HuH-7.5 (cell line): ENCODE results near the gene FHIT.

ENCODE experiments used
- DNase-seq: peaks from one replicate; pipeline ENCODE4 v3.0.0; 2011; ENCODE audit warnings: low spot score

Gene FHIT

DNA sequence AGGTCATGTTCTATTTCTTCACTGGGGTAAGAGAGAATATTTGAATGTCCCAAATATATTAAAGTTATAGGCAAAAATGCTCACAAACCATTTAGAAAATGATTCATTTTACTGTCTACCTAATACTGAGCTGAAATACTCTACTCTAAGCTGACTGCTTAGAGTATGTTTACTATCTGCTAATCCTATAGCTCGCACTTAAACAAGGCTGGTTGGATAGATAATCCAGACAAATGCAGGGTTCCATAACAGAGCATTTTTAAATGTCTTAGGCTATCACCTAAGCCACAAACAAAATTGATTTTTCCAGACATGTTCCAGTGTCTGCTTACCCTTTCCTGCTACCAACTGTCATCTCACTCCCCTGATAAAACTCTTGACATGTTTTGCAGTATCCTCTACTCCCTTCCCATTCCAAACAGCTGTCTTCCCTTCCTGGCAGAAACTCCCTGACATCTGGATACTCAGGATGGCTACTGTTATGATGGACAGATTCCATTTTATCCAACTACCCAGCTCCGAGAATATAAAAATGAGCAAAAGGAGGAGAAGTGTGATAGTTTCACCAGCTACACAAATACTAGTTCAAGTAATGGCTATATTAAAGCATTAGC lies 1034.7 kb downstream of the FHIT start:
- no peak for DNase-seq

DNA sequence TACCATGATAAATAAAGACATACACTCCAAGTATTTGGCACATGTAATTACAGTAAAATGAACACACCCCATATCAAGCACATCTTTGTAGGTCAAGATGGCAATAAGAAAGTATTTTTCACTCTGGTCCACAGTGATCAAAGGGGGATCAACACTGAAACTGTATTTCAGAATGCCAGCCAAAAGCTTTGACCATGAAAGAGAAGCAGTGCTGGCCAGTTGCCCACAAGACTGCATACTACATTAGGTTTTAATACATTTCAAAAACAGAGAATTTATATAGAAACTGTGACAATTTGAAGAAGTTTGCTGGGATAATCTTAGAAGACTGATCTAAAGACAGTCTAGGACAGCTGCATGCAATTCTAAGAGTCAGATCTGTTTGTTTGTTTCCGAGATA lies 1035.3 kb downstream of the FHIT start:
- DNase-seq: no peak

DNA sequence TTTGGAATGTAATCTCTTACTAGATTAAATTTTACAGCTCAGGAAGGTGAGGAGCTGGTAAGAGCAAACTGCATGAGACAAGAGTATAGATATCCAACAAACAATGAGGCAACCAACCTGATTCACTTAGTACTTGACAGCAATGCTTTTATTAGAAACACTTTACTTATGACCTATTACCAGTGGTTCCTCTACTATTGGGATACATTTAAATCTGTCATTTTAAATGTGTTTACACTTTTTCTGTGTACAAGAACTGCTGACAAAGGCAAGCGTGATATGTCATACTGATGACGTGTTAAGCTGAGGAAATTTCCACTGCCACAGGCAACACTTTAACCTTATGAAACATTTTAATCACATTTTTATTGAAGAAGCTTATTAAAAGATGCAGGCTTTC lies 1043.3 kb downstream of the FHIT start:
- DNase-seq: no peak

DNA sequence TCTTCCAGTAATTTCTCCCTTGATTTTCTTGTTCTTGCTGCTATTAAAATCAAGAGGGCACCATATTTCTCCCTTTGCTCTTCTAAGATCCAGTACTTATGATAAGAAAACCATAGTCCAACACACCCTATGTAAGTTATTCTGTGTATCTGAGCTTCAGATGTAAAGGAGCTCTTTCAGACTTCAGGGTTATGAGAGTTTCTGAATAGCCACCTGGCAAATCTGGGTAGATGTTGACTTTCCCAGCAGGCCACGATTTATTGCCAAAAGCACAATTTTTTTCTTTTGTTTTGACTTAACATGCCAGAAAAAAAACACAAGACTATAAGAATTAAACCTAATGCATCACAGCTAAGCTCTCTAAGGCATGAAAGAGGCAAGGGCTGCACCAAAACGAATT lies 1045.0 kb downstream of the FHIT start:
- DNase-seq: no peak

DNA sequence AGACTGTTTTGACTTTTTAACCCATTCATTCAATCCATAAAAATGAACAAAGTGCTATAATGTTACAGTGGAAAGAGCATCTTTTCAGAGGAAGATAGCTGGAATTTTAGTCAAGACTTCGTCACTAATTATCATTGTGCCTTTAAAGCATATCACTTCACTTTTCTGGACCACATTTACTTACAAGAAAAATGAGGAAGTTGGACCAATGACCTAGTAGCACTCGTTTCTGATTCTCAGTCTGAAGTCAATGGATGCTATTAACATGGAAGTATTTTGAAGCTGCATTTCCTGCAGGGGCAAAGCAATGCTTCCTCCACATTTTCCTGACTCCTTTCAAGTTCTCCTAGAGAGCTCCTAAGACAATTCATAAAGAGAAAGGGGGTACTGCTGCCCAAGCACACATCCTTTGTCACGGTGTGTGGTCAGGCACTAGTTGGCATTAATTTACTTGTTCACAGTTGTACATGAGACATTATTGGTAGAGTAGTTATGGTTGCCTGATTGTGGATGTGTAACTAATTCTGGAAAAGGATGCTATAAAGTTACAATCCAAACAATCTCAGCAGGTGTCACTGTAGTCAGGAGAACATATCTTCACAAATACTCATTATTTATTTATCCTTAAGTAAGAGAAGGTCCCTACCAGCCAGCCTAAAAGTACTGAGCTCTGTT lies 1049.1 kb downstream of the FHIT start:
- DNase-seq: no peak

DNA sequence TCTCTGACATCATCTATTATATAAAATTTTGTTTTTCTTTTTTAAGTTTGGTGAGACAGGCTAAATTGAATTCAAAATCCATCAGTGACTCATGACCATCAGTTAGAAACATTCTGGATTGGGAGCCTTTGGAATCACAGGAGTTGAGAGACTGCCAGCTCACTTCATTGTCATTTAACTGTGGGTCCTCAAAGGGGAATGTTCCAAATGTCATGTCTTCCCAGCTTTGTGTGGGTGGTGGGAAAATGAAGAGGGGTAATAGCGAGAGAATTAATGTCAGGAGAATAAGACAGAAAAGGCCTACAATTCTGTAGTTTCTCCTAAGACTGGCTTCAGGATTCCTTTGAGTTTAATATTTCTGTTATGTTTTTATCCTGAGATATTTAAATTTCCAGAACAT lies 1051.9 kb downstream of the FHIT start:
- no peak for DNase-seq

DNA sequence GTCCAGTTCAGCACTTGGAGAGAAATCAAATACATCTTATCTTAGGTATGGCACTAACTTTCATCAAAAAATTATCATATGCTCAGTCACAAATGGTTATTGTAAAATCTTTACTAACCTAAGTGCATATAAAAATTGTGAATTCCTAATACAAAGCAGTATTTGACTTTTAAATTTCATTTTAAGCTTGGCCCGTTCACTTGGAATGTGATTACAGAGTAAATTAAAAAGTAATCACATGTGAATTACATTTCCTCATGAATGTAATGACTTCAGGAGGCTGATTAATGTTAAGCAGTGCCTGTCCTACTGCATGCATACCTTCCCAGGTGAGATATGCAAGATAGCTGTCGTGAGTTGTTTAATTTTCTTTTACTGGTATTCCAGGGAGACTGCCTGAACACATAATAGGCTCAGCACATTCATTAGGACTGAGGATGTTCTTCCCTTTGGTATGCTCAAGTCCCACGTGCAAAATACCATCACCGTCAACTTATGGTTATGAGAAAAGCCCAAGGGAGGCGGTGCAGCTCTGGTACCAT lies 1053.0 kb downstream of the FHIT start:
- no peak for DNase-seq

DNA sequence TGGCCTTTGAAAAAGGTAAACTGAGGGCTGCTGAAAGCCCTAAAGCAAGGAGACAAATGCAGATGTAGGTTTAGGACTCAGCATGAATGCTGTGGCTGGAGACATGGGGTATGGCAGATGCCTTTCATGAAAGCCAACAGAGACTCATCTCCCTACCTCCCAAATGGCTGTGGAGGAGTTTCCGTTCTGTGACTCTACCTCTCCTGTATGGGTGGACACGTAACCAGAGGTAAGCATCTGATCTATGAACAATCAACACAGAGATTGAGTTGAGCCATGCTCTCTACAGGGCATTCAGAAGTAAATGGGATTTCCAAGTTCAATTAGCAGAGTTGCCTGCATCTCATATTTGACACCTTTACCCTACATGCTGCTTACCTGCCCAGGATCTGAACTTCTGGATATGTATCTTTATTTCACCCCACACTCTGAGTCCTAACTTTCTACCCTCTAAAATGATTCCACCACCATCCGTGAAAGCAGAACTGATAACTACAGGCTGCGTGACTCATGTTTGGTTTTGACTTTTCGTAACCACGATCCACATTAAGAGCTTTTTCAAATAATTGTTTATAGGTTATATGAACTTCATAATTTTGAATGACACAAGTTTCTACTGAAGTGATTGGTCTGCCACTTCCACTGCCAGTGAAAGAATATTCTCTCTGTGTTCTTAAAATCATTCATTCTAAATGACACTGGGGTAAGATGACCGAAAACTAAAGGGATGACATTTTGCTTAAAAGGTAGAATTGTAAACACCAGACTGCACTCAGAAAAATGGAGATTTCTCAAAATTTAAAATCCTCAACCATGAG lies 1058.7 kb downstream of the FHIT start:
- no peak for DNase-seq

DNA sequence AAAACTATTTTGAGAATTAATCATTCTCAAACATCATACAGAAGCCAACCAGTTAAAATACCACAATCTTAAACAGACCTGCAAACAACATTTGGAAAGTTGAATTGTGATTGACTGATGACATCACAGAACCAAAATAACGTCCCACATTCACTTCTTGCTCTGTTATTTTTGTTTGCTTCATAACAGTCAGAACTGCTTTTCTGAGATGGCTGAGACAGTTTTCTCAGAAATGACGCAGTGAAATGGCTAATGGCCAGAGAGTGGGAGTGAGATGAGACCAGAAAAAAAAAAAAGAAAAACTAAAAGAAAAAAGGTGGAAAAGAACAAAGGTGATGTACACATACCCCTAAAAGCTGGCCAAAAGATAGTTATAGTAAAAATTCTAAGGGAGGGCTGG lies 1061.2 kb downstream of the FHIT start:
- no peak for DNase-seq

DNA sequence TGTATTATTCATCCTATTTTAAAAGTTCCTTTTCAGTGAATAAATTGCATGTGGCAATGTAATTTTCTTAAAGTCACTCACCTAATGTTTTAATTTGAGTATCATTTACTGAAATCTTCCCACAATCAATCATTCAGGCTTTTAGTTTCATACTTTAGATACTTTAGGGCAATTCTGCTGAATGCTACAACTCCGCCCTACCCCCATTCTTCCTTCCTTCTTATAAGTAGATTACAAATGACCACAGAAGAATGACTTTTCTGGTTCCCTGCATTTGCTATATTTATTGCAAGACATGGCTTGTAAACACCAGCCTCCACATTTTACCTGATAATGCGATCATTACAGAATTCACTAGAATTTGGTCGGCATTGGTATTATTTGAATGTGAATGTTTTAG lies 1061.9 kb downstream of the FHIT start:
- DNase-seq: no peak

DNA sequence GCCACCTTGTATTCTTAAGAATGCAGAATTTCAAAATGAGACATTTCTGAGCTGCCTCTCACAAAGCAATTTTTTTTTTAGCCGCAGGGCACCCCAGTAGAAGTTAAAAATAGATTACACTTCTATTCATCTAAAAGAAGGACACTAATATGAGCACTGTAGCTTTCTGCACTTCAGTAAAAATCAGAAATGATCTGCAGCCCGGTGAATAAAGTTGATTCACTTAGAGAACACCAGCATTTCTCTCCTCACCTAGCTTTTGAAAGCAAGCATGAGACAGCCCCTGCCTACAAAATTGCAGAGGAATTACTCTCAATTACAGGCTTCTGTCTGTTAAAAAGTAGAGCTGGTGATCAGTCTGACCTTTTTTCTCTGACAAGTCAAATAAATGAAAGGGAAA lies 1062.4 kb downstream of the FHIT start:
- no peak for DNase-seq

DNA sequence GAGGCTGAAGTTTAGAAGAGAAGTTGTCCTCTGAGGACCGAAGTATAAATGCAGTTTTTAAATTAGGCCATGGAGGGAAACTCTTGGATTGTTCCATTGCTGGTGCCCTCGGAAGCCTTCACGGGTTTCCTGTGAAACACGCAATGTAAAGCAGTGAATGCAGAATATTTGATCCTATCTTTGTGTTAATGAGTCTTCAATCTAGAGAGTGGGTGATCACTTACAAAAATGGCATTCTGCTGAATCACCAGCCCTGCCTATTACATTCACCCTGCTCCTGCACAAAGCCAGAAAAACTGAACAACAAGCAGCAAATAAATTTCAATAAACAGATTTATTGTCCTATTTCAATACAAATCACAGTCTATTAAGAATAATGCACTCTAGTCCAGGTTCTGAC lies 1063.9 kb downstream of the FHIT start:
- no peak for DNase-seq

DNA sequence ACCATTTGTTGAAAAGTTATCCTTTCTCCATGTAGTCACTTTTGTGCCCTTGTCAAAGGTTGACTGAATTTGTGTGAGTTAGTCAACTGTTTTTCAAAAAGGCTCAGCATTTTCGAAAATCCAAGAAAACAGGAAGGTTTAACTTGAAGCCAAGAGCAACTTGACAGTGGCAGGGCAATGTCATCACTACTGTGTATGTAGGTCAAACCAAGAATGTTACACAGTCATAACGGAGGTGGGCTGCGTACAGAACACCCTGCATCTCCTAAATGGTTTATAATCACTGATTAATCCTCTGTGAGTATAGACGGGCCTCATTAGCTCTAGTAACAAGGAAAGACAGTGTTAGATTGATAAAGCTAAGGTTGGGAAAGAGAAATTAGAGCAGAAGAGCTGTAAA lies 1064.9 kb downstream of the FHIT start:
- DNase-seq: no peak

DNA sequence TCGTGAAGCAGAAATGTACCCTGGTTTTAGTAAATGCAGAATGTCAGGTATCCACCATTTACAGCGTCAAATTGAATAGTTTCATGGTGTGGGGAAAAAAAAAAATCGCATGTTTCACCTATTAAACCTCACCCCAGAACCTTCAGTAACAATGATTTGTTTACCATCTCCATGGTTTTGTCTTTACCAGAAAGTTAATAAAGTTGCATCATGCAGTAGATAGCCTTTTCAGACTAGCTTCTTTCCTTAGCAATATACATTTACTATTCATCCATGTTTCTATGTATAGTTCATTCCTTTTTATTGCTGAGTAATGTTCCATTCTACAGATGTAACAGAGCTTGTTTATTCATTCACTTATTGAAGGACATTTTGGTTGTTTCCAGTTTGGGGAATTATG lies 1066.1 kb downstream of the FHIT start:
- no peak for DNase-seq

DNA sequence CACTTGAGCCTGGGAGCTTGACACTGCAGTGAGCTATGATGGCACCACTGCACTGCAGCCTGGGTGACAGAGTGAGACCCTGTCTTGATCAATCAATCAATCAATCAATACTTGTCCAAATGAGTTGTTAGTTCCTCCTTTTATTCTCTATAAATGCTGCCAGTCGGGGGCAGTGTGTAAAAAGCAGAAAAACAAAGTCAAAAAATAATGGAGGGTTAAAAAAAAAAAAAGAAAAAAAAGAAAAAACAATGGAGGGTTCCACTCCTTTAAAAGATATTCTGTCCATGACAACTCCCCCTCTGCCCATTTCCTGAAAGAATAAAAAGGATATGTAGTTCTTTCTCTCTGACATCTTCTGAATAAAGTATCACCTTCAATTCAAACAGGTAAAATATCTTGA lies 1068.6 kb downstream of the FHIT start:
- no peak for DNase-seq

DNA sequence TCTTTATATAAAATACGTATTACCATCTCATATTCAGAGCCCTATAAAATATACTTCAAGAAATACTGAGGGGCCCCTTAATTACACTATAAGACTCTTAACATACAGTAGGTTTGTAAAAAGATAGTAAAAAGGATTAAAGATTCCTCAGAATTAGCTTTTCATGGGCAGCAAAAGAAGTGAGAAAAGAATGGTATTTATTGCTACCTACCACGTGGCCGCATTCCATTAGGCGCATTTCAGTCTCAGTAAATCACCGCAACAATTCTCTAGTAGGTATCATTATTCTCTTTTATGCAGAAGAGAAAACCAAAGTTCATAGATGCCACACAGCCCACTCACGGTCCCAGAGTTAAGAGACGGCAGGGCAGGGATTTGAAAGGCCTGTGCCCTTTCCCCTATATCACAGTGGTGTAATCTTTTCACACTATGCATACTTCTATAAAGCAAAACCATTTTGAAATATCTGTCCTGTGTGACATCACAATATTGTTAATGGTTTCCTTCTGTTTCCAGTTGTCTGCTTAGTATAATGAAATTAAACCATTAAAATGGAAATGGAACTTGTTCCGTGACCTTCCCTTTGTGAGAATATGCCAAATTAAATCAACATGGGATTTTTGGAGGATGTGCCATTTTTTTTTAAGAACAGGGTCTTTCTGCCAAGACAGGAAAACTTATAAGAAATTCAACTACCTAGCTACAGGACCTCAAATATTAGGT lies 1072.2 kb downstream of the FHIT start:
- DNase-seq: no peak

DNA sequence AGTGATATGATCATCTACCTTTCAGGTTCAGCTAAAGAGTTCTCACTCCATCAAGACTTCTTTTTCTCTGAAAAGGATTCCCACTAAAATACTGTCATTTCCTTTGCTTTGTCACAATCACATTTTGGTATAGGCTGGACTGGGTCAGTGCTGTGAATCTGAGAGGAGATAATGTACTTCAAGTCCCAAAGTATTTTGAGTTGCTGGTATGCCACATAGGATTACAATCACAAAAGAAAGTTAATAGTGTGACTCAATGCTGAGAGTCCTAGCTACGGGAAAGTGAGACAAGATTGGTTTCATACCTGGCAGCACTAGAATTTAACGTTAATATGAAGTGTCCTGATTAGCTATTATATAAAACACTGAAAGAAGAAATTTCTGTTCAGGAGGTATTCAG lies 1073.5 kb downstream of the FHIT start:
- DNase-seq: no peak

DNA sequence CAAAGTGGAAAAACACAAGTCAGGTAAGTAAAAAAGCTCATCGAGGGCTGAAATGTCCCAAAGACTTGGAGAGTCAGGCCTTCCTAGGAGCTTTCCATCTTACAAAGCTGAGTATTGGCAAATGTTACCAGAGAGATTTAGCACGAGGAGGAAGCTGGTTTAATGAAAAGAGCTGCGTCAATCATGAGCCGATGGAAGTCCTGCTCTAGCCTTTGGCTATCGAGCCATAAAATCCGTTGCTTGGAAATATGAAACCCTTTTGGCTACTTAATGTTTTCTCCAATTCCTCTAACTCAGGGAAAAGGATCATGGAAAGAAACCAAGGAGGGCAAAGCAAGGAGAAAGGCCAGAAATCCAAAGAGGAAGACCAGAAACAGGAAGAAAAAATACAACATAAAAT lies 1074.6 kb downstream of the FHIT start:
- no peak for DNase-seq

DNA sequence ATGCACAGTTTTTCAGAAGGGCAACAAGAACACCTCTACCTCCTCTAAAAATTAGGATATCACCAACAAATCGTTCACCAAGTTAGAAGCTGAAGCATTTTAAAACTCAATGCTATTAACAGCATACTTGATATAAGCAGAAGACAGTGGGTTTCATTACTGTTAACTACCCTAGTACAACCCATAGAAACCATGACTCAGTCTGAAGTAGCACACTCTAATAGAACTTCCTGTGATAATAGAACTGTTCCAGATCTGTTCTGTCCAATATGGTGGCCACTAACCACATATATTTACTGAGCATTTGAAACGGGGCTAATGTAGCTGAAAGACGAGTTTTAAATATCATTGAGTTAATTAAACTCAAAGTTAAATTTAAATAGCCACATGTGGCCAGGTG lies 1075.6 kb downstream of the FHIT start:
- no peak for DNase-seq

DNA sequence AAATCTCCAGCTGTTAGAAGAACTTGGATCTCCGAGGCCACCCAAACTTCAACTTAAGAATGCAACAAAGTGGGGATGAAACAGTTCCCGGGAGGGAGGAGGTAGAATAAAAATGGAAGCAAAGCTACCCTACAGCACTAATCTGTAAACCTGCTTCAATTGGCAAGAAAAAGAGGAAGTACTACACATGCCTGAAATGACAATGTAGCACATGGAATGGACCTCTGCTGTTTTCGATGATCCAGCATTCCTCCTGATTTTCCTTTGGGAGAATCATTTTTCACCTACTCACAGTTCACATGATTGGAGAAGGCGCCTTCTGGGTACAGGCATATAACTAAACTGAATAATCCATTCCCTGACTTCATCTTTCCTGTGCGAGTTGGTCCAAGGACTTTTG lies 1081.5 kb downstream of the FHIT start:
- DNase-seq: no peak

DNA sequence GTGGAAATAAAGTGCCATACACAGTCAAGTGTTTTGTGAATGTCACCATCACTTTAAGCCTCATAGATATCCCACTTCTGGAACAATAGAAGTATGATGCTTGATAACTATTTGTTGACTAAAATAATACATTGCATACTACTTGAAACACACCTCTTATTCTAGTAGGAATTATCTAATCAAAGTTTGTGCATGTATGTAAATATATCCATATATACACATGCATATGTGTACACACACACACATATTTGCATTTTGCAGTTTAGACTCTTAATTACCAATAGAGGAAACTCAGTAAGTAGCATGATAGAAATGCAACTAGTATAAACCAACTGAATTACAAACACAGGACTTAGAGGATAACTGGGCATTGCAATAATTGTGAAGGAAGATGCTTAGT lies 1084.1 kb downstream of the FHIT start:
- DNase-seq: no peak
